Activated naive CD8-positive, alpha-beta T cell treated with anti-CD3 and anti-CD28 coated beads for 36 hours (primary cell): ENCODE results near the gene LMNB1. TPM values are rescaled to one million over a fixed set of nuclear protein-coding genes. Genes with fewer than 3 reads are reported as not detected.
"Not testable (repeated sequence)": the region's sequence is repeated elsewhere in the genome, so short reads cannot be mapped to it uniquely, and the experiment has no call there.

ENCODE experiments used
- DNase-seq: peaks from one replicate; pipeline ENCODE4 v3.0.0; 2021
- H3K27ac Mint-ChIP-seq: one replicate; pipeline ENCODE4 v1.8.0; 2022; ENCODE audit warnings: mild to moderate bottlenecking, moderate library complexity, mixed read lengths
- H3K27me3 Mint-ChIP-seq: one replicate; pipeline ENCODE4 v1.8.0; 2022; ENCODE audit warnings: mild to moderate bottlenecking, mixed read lengths
- H3K36me3 Mint-ChIP-seq: one replicate; pipeline ENCODE4 v1.8.0; 2021; ENCODE audit warnings: mild to moderate bottlenecking, mixed read lengths
- H3K4me1 Mint-ChIP-seq: one replicate; pipeline ENCODE4 v1.8.0; 2021; ENCODE audit warnings: mixed read lengths
- H3K4me3 Mint-ChIP-seq: one replicate; pipeline ENCODE4 v1.8.0; 2022; ENCODE audit warnings: mild to moderate bottlenecking, moderate library complexity, mixed read lengths
- H3K9me3 Mint-ChIP-seq: one replicate; pipeline ENCODE4 v1.8.0; 2022; ENCODE audit warnings: mixed read lengths
- total RNA-seq, 2 experiments: library from RNA; stranded (reverse); gene quantifications; one replicate each; pipeline ENCODE4 v1.2.3, GENCODE V29; 2021

The LMNB1 gene
- total RNA-seq, 2 experiments from 2014 or later: 229 to 231 TPM

- H3K36me3 Mint-ChIP-seq: no peaks in the 10 kb centered on the region
- no peak overlapping the region for H3K27ac Mint-ChIP-seq
- H3K4me3 Mint-ChIP-seq: no peak overlapping the region
Measured at GRCh38 chr5:126769703-126770102, 7.2 kb upstream of the LMNB1 start.

GRCh38 chr5:126773536-126773935 is 3.4 kb upstream of the LMNB1 start:
- H3K4me1 Mint-ChIP-seq, H3K4me3 Mint-ChIP-seq, H3K9me3 Mint-ChIP-seq, H3K27me3 Mint-ChIP-seq, DNase-seq, H3K27ac Mint-ChIP-seq: not testable (repeated sequence)
- peaks cover 15% of the 10 kb centered on the region for H3K36me3 Mint-ChIP-seq

More at GRCh38 chr5:126769703-126770102, 7.2 kb upstream of the LMNB1 start:
- DNase-seq: no peak
- Mint-ChIP-seq H3K9me3 (peaks cover 2% of the 10 kb centered on the region), H3K27me3 (no peaks in the 10 kb centered on the region), H3K4me1 (no peaks in the 10 kb centered on the region)

- H3K4me3 Mint-ChIP-seq, H3K27me3 Mint-ChIP-seq, DNase-seq, H3K27ac Mint-ChIP-seq, H3K9me3 Mint-ChIP-seq: not testable (repeated sequence)
- peaks cover 26% of the 10 kb centered on the region for H3K36me3 Mint-ChIP-seq
- peaks cover 14% of the 10 kb centered on the region for H3K4me1 Mint-ChIP-seq
Measured at GRCh38 chr5:126774595-126774994, 2.3 kb upstream of the LMNB1 start.

DNA sequence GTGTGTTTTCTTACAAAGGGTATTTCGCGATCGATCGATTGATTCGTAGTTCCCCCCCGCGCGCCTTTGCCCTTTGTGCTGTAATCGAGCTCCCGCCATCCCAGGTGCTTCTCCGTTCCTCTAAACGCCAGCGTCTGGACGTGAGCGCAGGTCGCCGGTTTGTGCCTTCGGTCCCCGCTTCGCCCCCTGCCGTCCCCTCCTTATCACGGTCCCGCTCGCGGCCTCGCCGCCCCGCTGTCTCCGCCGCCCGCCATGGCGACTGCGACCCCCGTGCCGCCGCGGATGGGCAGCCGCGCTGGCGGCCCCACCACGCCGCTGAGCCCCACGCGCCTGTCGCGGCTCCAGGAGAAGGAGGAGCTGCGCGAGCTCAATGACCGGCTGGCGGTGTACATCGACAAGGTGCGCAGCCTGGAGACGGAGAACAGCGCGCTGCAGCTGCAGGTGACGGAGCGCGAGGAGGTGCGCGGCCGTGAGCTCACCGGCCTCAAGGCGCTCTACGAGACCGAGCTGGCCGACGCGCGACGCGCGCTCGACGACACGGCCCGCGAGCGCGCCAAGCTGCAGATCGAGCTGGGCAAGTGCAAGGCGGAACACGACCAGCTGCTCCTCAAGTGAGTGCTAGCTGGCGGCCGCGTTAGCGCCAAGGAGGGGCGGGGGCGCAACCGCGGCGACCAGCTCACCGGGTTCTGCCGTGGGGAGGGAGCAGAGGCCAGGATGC is 480 bp downstream of the LMNB1 start:
- Mint-ChIP-seq H3K36me3 (peaks cover 38% of the 10 kb centered on the region), H3K27ac (peak overlapping the region; percentile 98), H3K27me3 (no peaks in the 10 kb centered on the region), H3K9me3 (no peaks in the 10 kb centered on the region), H3K4me1 (peaks cover 29% of the 10 kb centered on the region), H3K4me3 (peak overlapping the region; percentile 93)
- peak; percentile 64 for DNase-seq

- no peaks in the 10 kb centered on the region for H3K9me3 Mint-ChIP-seq
- H3K27ac Mint-ChIP-seq: peak overlapping the region; percentile 98
- peaks cover 29% of the 10 kb centered on the region for H3K4me1 Mint-ChIP-seq
- peaks cover 40% of the 10 kb centered on the region for H3K36me3 Mint-ChIP-seq
- DNase-seq: peak; percentile 95
- H3K27me3 Mint-ChIP-seq: no peaks in the 10 kb centered on the region
- peak overlapping the region; percentile 93 for H3K4me3 Mint-ChIP-seq
Measured at GRCh38 chr5:126777975-126778674, 1.2 kb downstream of the LMNB1 start.

GRCh38 chr5:126778675-126779403 is 1.9 kb downstream of the LMNB1 start:
- H3K4me3 Mint-ChIP-seq: peak overlapping the region; percentile 93
- no peak for DNase-seq
- H3K27ac Mint-ChIP-seq: peak overlapping the region; percentile 98
- peaks cover 33% of the 10 kb centered on the region for H3K4me1 Mint-ChIP-seq
- H3K36me3 Mint-ChIP-seq: peaks cover 41% of the 10 kb centered on the region
- H3K27me3 Mint-ChIP-seq: no peaks in the 10 kb centered on the region
- no peaks in the 10 kb centered on the region for H3K9me3 Mint-ChIP-seq

- DNase-seq: peak; percentile 40
- peaks cover 41% of the 10 kb centered on the region for H3K36me3 Mint-ChIP-seq
- H3K4me1 Mint-ChIP-seq: peaks cover 33% of the 10 kb centered on the region
- H3K4me3 Mint-ChIP-seq: peak overlapping the region; percentile 93
- H3K27me3 Mint-ChIP-seq: no peaks in the 10 kb centered on the region
- peak overlapping the region; percentile 98 for H3K27ac Mint-ChIP-seq
- no peaks in the 10 kb centered on the region for H3K9me3 Mint-ChIP-seq
Measured at GRCh38 chr5:126780165-126780827, 3.4 kb downstream of the LMNB1 start.

GRCh38 chr5:126788409-126788808 is 11.5 kb downstream of the LMNB1 start:
- H3K9me3 Mint-ChIP-seq, H3K27me3 Mint-ChIP-seq, H3K27ac Mint-ChIP-seq, H3K4me3 Mint-ChIP-seq: not testable (repeated sequence)
- peaks cover 24% of the 10 kb centered on the region for H3K36me3 Mint-ChIP-seq
- peak; percentile 40 for DNase-seq
- peaks cover 40% of the 10 kb centered on the region for H3K4me1 Mint-ChIP-seq

DNA sequence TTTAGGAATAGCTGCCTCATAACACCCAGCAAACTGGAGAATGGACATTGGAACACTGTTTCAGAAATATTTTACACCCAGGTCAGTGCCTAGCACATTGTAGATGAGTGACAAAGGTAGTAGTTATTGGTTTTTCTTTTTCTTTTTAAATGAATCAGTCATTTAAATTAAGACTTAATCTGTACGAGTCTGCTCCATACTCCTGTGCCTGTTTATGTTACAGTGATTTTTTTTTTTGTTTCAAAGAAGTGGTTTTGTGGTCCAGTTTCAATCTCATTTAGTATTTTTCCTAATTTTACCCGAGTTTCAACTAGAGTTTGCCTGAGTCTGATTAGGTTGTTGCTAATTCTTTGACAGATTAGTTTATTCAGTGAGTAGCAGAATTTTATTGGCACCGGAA is 16.2 kb downstream of the LMNB1 start:
- H3K27me3 Mint-ChIP-seq: no peaks in the 10 kb centered on the region
- DNase-seq: no peak
- peaks cover 23% of the 10 kb centered on the region for H3K36me3 Mint-ChIP-seq
- no peaks in the 10 kb centered on the region for H3K9me3 Mint-ChIP-seq
- no peak overlapping the region for H3K27ac Mint-ChIP-seq
- H3K4me3 Mint-ChIP-seq: no peak overlapping the region
- H3K4me1 Mint-ChIP-seq: peaks cover 47% of the 10 kb centered on the region

DNA sequence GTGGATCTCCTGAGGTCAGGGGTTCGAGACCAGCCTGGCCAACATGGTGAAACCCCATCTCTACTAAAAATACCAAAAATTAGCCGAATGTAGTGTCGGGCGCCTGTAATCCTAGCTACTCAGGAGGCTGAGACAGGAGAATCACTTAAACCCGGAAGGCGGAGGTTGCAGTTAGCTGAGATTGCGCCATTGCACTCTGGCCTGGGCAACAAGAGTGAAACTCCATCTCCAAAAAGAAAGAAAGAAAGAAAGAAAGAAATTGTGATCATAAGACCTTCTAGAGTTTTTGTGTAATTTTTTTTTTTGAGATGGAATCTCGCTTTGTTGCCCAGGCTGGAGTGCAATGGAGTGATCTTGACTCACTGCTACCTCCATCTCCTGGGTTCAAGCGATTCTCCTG is 16.7 kb downstream of the LMNB1 start:
- H3K9me3 Mint-ChIP-seq, H3K27me3 Mint-ChIP-seq, H3K27ac Mint-ChIP-seq, H3K4me3 Mint-ChIP-seq, DNase-seq: not testable (repeated sequence)
- Mint-ChIP-seq H3K36me3 (peaks cover 24% of the 10 kb centered on the region), H3K4me1 (peaks cover 42% of the 10 kb centered on the region)

DNA sequence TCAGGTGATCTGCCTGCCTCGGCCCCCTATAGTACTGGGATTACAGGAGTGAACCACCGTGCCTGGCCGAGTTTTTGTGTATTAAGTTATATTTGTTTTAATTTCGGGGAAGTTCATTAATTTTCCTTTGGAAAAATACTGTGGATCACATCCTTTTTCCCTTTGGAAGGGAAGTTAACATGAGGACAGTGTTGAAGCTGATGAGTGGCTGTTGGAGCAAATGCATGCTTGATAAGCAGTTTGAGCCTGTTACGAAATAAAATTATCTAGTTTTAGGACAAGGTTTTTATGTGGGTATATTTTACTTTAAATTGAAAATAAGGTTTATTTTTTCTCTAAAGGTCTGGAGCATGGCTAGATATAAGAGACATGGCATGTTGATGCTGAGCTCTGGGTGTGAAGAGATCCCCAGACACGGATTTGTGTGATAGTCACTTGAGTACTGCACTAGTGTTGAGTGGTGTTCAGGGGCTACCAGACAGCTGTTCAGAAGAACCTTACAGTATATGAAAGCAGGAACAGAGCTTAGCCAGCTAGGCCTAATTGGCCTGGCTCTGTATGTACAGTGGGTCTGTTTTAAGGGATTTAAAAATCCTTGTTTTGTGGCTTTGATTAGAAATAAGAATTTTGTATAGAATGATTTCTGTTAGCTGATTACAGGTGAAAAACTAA is 17.4 kb downstream of the LMNB1 start:
- no peak for DNase-seq
- H3K9me3 Mint-ChIP-seq: no peaks in the 10 kb centered on the region
- no peak overlapping the region for H3K4me3 Mint-ChIP-seq
- peaks cover 43% of the 10 kb centered on the region for H3K4me1 Mint-ChIP-seq
- H3K36me3 Mint-ChIP-seq: peaks cover 22% of the 10 kb centered on the region
- no peaks in the 10 kb centered on the region for H3K27me3 Mint-ChIP-seq
- no peak overlapping the region for H3K27ac Mint-ChIP-seq

GRCh38 chr5:126799780-126800179 is 22.8 kb downstream of the LMNB1 start:
- Mint-ChIP-seq H3K36me3 (peaks cover 24% of the 10 kb centered on the region), H3K9me3 (no peaks in the 10 kb centered on the region), H3K4me1 (peaks cover 29% of the 10 kb centered on the region), H3K4me3 (no peak overlapping the region), H3K27ac (no peak overlapping the region), H3K27me3 (no peaks in the 10 kb centered on the region)
- no peak for DNase-seq

DNA sequence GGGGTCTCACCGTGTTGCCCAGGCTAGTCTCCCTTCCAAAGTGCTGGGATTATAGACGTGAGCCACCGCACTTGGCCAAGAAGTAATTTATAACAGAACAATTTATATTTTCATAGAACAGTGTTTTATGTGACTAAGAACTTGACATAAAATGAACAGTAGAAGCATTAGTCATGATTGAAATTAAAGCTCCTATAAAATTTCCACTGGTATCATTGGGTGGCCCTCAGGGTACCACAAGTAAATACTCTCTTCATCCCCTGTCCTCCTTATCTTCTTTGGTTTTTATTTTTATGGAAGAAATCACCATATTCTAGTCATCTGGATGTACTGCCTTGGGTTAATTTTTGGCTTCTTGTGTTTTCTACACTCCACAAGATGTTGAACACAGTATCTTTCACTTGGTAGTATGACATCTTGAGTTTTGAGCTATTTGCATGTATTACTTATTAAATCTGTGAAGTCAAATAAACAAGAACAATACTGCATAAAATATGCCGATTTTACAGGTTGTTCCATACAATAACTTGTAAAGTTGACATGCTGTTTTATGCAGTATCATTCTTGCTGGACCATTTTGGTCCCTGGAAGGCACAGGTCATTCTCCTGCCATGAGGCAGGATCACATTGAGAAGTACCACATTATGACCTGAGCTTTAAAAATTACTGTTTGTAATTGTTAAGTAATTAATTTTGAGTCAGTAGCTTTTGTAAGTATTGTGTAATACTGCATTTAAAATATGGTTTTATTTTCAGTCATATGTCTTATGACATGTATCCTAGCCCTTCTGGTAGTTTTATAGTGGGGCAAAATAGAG is 24.4 kb downstream of the LMNB1 start:
- Mint-ChIP-seq H3K4me1 (peaks cover 25% of the 10 kb centered on the region), H3K27me3 (no peaks in the 10 kb centered on the region), H3K27ac (peak overlapping the region; percentile 30), H3K9me3 (no peaks in the 10 kb centered on the region), H3K36me3 (peaks cover 31% of the 10 kb centered on the region), H3K4me3 (no peak overlapping the region)
- DNase-seq: no peak

GRCh38 chr5:126801992-126802294 is 25.0 kb downstream of the LMNB1 start:
- Mint-ChIP-seq H3K27ac (no peak overlapping the region), H3K27me3 (no peaks in the 10 kb centered on the region), H3K4me3 (no peak overlapping the region), H3K36me3 (peaks cover 35% of the 10 kb centered on the region), H3K4me1 (peaks cover 26% of the 10 kb centered on the region), H3K9me3 (no peaks in the 10 kb centered on the region)
- DNase-seq: no peak
